GM18498 (cell line): Measurements from ENCODE around the gene EPHX1.

Source experiments
- ATAC-seq: cut with Tn5 transposase; IDR thresholded peaks from one replicate; pipeline ENCODE4 v1.9.1; 2021; ENCODE audit warnings: mild to moderate bottlenecking, moderate library complexity; ENCODE audit not compliant: unreplicated experiment

EPHX1 gene

DNA sequence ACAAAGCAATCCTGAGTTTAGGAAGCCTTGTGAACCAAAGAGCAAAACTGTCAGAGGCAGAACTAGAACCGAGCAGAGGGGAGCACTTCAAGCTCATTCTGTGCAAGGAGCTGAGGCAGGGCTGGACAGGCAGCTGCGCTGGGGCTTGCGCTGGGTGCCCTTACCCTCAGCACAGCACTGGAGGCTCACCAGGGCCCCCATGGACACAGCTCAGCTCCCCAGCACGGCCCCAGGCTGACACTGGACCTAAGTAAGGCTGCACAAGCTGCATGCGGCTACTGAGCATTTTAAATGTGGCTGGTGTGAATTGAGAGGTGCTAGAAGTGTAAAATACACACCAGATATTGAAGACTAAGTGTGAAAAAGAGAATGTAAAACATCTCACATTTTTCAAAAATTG lies 50.2 kb downstream of the EPHX1 start:
- ATAC-seq, result no peak

DNA sequence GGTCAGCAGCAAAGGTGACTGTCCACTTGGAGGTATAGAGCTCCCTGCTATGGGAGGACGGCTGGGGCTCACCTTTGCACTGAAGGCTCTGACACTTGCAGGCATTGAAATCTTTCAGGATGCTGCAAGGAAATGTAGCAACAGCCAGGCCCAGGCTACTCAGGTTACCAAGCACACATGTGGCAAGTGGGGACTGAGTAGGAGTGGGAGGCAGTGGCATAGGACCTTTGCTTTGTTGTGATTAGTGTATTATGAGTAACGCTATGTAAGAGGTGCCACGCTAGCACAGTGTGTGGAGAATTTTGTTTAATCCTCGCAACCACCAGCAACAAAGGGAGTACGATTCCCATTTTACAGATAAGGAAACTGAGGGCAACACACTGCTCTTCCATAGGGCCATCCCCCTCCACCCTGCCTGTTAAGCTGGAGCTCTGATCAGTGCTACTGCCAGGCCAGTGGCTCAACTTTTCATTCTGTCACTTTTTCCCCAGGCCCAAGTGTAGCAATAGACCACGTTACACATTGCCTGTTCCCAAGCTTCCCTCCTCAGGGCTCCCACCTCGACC lies 51.0 kb downstream of the EPHX1 start:
- no peak for ATAC-seq

DNA sequence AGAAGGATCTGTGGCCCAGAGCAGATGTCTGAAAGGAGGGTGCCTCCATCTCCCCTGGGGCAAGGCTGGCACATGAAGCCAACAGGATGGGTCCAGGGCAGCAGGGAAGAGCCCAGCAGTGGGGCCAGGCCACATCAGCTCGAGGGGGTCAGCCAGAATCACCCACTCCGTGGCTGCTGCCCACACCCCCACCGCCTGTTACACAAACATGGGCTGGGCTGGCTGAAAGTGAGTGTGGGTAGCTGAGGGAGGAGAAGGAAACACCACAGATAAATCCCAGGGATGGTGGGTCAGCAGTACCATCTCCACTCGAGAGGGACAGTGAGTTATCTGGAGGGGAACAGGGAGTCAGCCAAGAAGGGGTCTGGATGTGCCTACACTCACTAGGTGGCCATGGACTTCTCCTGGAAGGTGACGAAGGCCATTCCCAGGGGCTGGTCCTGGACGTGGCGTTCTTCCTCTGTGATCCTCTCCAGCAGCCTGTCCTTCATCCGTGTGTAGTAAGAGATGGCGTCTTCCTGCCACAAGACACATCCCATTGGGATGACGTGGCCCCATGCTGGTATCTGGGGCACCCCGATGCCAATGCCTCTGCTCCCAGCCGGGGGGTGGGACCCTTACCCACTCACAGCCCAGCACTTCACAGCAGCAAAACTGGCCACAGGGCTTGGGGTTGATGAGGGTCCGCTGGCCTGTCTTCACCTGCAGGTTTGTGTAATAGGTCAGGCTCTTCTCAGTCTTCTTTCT lies 52.1 kb downstream of the EPHX1 start:
- no peak for ATAC-seq

DNA sequence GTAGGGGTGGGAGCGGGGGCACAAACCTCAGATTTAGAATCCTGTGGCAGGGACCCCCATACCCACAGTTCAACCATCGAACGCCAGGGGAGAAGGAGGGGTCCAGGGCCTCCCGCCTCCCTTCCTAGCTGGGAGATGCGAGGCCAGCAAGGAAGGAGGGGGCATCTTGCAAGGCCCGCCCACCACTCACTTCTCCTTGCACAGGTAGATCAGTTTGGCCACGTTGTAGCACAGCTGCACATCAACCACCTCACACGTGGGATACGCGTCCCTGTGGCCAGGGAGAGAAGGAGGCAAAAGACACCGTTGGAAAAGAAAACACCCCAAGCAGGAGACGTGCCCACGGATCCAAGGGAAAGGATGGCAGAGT lies 52.6 kb downstream of the EPHX1 start:
- no peak for ATAC-seq

DNA sequence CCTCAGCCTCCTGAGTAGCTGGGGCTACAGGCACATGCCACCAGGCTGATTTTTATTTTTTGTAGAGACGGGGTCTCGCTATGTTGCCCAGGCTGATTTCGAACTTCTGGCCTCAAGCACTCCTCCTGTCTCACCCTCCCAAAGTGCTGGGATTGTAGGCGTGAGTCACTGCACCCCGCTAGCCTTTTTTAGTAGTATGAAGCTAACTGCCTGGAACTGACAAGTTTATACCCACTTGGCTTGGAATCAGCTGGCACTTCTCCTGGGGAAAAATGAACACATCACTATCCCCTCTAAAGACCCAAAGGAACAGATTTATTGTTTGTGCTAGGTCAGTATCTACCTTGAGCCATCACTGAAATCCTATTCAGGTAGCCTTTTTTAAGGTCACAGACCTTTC lies 53.2 kb downstream of the EPHX1 start:
- no peak for ATAC-seq

DNA sequence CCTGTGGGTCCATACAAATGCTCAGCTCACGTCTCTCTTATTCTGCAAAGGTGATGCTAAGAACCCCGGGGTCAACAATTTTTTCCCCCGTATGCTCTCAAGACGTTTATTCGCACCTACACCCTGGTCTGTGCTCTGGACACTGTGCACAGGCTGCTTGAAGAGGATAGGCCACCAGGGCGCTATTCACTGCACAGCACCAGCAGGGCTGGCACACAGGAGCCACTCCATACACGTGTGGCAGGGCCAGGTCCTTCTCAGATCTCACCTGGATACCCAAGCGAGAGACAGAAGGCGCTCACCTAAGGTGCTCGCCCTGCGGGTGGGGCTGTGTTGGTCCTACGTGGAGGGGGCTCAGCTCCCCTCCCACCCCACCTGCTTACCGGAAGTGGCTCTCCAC lies 55.6 kb downstream of the EPHX1 start:
- ATAC-seq, result no peak

DNA sequence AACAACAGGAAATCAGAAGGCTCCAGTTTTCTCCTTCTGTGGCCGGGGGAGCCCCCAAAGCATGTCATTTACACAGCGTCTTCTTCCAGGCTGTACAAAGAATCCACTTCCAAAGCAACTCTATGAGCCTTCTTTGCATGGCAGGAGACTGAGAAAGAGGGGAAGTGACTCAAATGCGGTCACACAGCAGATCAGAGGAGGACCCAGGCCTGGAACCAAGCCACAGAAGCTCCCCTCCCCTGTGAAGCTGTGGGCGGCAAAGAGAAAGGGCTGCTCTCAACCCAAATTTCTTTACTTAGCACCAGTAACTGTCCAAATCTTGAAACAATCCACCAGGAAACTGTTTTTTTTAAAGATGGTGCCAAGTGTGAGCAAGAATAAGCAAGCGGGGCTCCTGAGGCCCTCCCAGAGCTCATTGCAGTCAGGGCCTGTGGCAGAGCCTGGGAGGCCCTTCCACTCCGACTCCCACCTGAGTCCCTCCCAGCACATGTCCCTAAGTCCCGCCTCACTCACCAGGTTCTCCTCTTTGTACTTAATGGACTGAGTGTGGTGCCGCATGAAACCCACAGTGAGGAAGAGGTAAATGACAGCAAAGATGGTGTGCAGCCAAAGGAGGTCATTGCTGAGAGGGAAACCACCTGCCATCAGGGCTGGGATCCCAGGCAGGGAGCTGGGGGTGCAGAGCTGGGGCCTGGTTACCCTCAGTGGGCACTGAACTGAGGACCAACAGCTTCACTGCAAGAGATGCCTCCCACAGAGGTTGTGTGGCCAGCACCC lies 56.3 kb downstream of the EPHX1 start:
- peak; percentile 77 for ATAC-seq

DNA sequence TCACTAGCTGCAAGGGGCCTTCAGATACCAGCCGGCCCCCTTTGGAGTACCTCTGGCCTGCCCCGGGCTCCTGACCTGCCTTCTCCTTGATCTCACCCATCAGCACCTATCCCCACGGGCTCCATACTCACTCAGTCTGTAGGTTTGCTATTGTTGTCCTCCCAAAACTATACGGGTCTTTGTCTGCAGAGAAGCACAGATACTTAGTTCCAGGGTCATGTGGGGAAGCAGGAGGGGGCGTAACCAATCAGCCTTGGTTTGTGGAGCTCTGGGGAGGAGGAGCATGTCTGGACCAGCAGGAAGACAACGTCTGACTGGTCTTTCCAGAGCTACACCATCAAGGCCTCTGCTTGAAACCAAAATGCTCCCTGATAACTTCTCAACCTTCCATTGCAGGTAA lies 57.1 kb downstream of the EPHX1 start:
- ATAC-seq, result no peak

DNA sequence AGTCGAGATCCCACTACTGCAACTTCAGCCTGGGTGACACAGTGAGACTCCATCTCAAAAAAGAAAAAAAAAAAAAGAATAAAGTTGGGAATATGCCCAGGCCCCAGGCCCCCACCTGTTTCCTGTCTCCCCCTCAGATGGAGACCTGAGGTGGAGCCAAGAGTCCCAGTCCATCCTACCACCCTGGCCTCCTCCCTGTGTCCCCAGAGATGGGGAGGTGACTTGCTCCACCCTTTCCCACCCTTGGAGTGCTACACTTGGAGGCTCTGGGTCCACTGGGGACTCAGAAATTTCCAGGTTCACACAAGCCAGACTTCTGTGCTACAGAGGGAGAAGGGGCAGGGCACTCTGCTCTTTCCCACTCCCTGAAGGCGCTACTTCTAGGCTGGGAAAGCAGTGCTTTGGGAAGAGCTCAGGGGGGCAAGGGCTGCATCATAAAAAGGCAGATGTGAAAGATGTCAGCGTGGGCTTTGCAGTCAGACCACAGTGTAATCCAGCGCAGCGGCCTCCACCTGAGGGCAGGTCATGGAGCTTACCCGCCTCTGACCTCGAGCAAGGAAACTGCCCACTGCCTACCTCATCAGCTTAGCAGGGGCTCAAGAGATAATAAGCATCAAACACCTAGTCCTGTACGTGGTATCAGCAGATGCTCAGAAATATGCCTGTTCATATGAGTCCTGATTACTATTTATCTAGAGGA lies 58.9 kb downstream of the EPHX1 start:
- ATAC-seq, result no peak

DNA sequence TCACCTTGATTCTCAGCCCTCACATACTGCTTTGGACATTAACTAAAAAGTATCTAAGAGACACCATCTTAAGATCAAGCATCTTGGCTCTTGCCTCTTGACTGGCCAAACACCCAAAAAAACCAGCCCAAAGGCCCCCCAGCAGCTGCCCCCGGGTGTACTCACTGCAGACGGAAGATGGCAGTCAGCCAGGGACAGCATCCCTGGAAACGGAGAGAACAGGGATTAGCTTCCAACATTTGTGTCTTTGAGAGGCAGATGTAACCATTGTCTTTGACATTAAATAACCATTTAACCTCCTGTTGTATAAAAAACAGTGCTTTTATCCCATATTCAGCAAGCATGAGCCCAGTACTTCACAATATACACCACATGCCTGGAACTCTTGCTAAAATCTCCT lies 61.0 kb downstream of the EPHX1 start:
- ATAC-seq, result no peak

DNA sequence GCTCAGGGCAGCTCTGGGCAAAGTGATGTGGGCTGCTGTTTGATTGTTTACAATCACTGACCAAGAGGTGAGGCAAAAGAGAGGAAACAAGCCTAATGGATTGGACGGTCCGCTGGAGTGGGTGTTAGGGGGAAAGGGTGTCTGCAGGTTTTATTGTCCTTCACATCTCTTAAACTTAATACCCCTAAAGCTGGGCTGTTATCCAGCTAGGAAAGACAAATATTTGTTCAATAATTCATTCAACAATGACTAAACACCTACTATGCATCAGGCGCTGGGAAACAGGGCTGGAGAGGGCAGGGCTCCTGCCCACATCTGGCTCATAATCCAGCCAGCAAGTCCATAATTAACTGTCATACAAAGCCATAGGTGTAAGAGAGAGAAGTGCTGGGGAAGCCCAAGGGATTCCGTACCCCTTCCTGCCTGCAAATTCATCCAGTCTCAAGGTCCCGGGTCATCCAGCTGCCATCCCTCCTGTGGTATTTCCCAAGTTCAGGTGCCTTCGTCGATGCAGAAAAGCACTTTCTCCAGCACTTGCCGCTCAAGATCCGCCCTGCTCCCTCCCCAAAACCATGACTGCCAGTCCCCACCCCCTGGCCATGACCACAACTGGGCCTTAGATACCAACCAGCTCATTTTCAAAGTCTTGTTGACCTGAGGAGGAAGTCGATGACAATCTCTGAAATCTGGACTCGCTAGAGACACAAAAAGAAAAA lies 61.6 kb downstream of the EPHX1 start:
- ATAC-seq, result no peak

DNA sequence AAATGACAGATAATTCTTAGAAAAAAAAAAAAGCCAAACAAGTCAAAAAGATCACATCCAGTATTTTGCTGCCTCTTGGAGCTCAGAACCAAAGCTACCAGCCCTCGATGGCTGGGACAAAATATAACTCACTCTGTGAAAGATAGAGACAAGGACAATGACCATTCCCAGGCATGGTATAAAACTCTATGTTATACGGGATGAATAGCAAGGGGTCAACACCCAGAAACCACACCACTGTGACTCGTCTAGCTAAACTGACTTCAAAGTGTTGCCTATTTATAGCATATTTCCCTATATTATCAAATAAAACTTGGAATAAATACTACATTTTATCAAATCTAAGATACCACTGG lies 62.1 kb downstream of the EPHX1 start:
- no peak for ATAC-seq

DNA sequence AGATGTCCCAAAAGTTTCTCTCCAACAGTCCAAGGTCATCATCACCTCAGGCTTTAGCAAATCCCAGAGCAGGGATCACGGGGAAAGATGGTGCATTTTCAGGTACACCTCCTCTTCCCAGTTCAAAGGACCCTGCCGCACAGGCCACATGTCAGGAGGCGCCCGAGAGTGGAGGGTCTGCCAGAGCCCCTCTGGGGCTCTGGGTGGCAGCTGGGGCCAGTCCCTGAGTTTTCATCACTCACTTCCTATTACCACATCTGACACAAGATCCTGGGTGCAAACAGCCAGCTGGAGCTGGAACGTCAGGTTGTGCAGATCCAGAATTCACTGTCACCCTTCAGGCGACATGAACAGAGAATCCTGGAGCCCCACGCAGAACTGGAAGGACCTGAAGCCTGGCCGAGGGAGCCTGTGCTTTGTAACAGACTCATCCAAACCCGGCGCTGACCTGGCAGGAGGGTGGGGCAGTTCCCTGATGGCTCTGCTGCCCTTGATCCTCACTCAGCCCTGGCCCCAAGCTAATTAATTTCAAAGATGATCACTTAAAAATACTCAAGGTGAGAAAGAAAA lies 63.4 kb downstream of the EPHX1 start:
- no peak for ATAC-seq

DNA sequence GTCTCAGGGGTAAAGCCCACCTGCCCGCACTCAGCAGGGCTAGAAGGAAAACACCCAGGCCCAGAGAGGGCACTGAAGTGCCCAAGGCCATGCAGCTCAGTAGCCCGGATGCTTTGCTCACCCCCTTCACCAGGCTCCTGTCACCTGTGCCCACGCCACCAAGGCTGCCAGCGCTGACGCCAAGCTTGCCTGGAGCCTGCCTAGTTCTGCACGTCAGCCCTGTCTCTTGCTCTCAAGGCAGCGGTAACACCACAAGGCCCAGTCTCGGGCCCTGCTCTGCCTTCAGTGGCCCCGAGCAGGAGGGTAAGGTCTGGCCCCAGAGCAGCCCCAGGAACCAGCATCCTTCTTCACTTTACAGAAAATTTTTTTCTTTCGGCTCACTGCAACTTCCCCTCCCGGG lies 64.5 kb downstream of the EPHX1 start:
- no peak for ATAC-seq

DNA sequence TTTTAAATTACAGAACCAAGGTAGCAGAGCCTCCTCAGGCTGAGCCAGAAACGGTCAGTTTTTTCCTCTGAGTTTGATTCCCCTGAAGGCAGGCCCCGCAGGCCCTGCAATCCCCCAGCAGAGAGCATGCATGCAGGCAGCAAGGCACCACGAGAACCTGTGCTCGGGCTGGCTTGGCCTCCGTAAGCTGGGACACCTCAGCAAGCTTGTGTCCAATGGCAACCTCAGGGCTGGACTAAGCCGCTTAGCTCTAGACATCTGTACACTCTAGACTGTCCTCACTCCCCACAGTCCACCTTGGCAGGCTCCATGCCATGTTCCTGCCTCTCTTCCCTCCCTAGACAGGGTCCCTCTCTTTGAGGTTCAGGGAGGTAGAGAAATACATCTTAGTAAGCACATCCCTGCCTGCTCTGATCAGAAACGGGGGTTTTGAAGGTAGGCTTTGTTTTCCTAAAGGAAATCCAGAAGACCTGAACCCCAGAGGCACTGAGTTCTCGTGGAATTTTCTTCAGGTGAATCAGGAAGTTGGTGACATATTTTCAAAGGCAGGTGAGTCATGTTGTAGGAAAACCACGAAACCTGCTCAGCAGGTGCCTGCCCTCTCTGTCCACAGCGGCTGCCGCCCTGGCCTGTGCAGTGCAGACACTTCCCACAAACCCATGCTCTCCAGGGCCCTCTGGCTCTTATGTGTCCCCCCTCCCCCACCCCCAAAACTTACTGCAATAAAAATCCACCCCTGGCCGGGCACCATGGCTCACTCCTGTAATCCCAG lies 65.3 kb downstream of the EPHX1 start:
- ATAC-seq, result no peak

DNA sequence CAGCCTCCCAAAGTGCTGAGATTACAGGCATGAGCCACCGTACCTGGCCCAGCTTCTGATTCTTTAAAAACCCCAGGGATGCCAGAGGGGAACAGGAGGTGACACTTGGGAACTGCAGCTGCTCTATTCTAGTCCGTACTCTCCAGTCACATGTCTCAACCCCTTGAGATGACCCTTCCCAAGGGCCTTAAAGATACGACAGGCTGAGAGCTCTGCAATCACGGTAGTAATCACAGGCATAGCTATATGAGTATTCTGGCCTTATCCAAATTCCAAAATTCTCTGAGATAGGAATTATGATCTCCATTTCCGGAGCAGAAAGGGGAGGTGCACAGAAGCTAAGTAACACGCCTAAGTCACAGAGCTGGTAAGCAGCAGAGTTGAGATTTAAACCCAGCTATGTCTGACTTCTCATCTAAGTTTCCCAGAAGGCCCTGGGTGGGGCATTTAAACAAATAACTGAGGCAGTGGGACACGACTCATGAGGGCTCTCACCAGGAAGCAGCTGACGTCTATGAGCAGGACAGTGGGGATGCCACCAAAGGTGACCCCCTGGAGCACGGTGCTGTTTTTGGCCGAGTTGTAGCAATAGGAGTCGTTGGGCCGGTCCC lies 67.1 kb downstream of the EPHX1 start:
- no peak for ATAC-seq

DNA sequence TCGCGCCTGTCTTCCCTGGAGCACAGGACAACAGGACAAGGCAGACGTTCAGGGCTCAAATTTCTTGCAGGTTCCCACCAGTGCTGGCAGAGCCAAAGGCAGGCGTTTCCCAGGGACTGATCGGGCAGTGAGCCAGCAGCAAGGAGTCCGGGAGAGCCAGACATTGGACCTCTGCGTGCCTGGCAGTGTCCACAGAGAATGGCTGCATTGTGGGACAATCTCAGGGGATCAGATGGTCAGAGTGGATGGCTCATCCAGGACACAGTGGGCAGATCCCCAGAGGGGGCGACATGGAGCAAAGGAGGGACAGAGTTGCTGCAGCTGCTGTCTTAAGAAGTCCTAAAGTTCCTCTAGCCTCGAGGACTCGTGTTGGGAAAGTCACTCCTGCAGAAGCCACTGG lies 67.7 kb downstream of the EPHX1 start:
- ATAC-seq, result no peak

DNA sequence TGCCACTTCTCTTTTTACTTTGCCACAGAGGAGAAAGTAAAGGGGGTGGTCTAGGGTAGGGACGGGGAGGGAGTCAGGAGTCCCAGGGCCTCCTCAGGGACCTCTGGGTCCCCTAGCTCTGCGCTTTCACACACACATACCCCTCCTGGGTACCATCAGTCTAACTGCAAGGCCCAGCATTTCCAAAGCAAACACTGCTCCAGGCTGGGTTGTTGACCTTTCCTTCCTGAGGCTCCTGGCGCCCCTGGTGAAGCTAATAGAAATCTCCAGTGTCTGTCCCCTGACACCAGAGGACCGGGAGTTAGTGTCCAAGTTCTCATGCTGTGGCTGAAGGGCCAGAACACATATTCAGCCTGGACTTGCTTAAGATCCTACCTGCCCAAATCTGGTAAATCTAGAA lies 68.4 kb downstream of the EPHX1 start:
- no peak for ATAC-seq

DNA sequence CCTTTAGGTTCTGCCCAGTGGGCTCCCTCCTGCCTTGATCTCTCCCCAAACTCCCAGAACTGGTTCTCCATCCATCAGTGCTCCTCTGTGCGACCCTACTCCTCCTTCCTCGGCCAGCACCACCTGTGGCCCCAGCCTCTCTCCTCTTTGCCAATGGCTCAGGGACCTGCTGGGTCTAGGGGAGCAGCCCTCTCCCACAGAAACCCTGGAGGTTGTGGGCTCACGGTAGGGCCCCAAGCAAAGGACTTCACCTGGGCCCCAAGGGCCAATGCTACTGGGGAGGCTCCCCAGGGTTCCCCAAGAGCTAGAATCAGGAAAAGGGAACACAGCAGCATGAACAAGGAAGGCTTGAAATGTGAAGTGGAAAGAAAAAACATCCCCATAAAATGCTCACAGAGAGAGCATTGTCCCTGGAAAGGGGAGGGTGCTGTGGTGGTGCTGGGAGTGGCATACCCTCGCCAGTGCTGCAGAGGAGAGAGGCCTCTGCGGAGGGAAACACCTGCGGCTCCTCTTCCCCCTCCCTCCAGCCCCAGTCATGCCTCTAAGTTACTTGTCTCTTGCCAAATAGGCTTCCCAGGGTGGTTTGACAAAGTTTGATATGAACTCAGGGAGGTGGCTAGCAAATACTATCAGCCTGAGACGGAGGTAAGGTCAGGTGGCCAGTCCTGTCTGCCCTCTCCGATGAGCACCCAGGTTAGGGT lies 69.7 kb downstream of the EPHX1 start:
- no peak for ATAC-seq
